GM12891 (cell line): ENCODE results near the gene ARV1.
"Not testable (repeated sequence)": the region's sequence is repeated elsewhere in the genome, so short reads cannot be mapped to it uniquely, and the experiment has no call there.

Experiments
- DNase-seq: peaks from one replicate; pipeline ENCODE4 v3.0.0; 2011; ENCODE audit warnings: low spot score; ENCODE audit not compliant: insufficient read length
- FAIRE-seq: peaks from 2 replicates; lab custom pipeline; 2011; peaks lifted over from hg19 to GRCh38; lab: Jason Lieb, UNC
- PAX5 ChIP-seq: IDR thresholded peaks from 2 replicates; pipeline ENCODE4 v1.6.1; 2011; ENCODE audit warnings: low read length, moderate library complexity, mild to moderate bottlenecking; ENCODE audit not compliant: insufficient read depth, severe bottlenecking
- POLR2A ChIP-seq: IDR thresholded peaks from 2 replicates; pipeline ENCODE4 v1.6.1; 2011; ENCODE audit warnings: low read depth, low read length, control low read depth
- POLR2AphosphoS5 ChIP-seq: IDR thresholded peaks from 2 replicates; pipeline ENCODE4 v1.6.1; 2011; ENCODE audit warnings: low read depth, low read length, control low read depth
- POU2F2 ChIP-seq: IDR thresholded peaks from 2 replicates; pipeline ENCODE4 v1.6.1; 2011; ENCODE audit warnings: low read depth, mild to moderate bottlenecking, control low read depth, low read length, moderate library complexity
- SPI1 ChIP-seq: IDR thresholded peaks from 2 replicates; pipeline ENCODE4 v1.6.1; 2011; ENCODE audit warnings: low read depth, low read length, control low read depth
- TAF1 ChIP-seq: IDR thresholded peaks from 2 replicates; pipeline ENCODE4 v1.6.1; 2011; ENCODE audit warnings: low read depth, low read length, control low read depth

The ARV1 gene

DNA sequence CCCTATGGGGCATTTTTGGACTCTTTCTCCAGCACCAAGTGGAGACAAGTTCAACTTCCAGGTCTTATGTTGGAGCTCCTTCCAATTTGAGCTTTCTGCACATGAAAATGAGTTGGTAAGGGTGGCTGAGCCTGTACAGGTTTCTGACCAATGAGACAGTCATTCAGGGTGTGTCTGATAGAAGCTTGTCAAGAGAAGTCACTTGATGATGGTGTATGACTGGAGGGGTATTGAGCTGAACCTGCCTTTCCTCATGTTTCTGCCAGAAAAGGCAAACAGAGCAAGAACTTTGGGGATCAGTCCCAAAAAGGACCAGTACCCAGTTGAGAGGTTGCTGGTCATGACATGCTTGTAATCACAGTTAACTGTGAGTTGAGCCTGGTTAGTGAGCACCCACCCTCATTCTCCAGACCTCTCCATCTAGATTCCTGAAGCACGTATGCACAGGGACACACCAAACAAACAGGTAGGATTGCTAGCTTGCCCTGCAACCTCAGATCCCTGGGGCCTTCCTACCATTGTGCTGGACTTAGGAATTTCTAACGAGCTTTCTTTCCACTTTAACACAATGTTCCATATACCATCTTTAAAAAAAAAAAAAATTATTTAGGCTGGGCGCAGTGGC is 34.6 kb downstream of the ARV1 start:
- no peak for DNase-seq
- FAIRE-seq: no peak
- TF ChIP-seq POLR2AphosphoS5: no peak
- TF ChIP-seq POU2F2: no peak
- no peak for TF ChIP-seq POLR2A
- no peak for TF ChIP-seq SPI1
- no peak for TF ChIP-seq PAX5
- no peak for TF ChIP-seq TAF1

DNA sequence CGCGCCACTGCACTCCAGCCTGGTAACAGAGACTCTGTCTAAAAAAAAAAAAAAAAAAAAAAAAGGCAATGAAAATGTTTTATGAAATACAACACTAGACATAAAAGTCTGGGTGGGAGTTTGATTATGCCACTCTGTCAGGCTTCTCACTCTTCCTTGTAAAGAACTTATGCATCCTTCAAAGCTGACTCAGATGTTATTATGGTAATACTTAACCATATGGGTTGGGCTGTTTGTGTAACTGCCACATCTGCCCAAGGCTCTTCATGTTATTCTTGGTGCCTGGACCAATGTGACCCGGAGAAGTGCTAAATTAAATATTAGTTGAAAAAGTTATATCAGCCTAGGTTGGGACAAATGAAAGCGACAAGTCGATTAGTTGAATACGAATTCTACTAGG is 37.3 kb downstream of the ARV1 start:
- TF ChIP-seq POLR2AphosphoS5: no peak
- TF ChIP-seq POLR2A: no peak
- no peak for TF ChIP-seq TAF1
- no peak for TF ChIP-seq SPI1
- TF ChIP-seq POU2F2: no peak
- no peak for TF ChIP-seq PAX5
- DNase-seq: no peak
- no peak for FAIRE-seq

- DNase-seq (no peak), FAIRE-seq (no peak)
- no peak for TF ChIP-seq POU2F2
- no peak for TF ChIP-seq POLR2AphosphoS5
- TF ChIP-seq PAX5: no peak
- TF ChIP-seq SPI1: no peak
- no peak for TF ChIP-seq TAF1
- no peak for TF ChIP-seq POLR2A
Measured at GRCh38 chr1:231016966-231017365, 38.1 kb downstream of the ARV1 start.

GRCh38 chr1:231019711-231020110 is 40.8 kb downstream of the ARV1 start:
- TF ChIP-seq SPI1: no peak
- no peak for TF ChIP-seq POU2F2
- TF ChIP-seq TAF1: no peak
- TF ChIP-seq PAX5: no peak
- TF ChIP-seq POLR2A: no peak
- TF ChIP-seq POLR2AphosphoS5: no peak
- no peak for DNase-seq
- FAIRE-seq: no peak

GRCh38 chr1:231020139-231020601 is 41.3 kb downstream of the ARV1 start:
- FAIRE-seq: no peak
- TF ChIP-seq POLR2A (no peak), SPI1 (no peak), POLR2AphosphoS5 (no peak), PAX5 (no peak), POU2F2 (no peak), TAF1 (no peak)
- DNase-seq: no peak

GRCh38 chr1:231020816-231021215 is 41.9 kb downstream of the ARV1 start:
- no peak for TF ChIP-seq TAF1
- no peak for TF ChIP-seq POLR2AphosphoS5
- no peak for TF ChIP-seq POLR2A
- no peak for TF ChIP-seq SPI1
- TF ChIP-seq POU2F2: no peak
- no peak for TF ChIP-seq PAX5
- DNase-seq: no peak
- FAIRE-seq: no peak

- FAIRE-seq: no peak
- DNase-seq: no peak
- TF ChIP-seq TAF1: no peak
Measured at GRCh38 chr1:231021540-231022031, 42.7 kb downstream of the ARV1 start.

DNA sequence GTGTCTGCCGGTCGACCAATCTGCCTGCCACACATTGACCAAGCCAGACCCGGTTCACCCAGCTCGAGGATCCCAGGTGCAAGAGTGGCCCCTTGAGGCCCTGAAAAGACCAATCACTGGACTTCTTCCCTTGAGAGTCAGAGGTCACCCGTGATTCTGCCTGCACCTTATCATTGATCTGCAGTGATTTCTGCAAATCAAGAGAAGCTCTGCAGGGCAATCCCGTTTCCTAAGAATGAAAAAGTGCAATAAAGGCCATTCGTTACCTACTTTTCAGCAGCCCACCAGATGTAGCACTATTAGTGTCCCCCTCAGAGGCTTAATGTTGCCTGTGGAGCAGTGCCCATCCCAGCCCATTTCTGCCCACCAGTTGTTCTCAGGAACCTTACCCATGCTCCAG is 43.6 kb downstream of the ARV1 start:
- not testable (repeated sequence) for DNase-seq

GRCh38 chr1:231023150-231023549 is 44.3 kb downstream of the ARV1 start:
- no peak for FAIRE-seq
- TF ChIP-seq SPI1 (no peak), POLR2A (no peak), PAX5 (no peak), TAF1 (no peak), POLR2AphosphoS5 (no peak), POU2F2 (no peak)
- no peak for DNase-seq

More for the DNA sequence above, 43.6 kb downstream of the ARV1 start:
- FAIRE-seq: not testable (repeated sequence)

DNA sequence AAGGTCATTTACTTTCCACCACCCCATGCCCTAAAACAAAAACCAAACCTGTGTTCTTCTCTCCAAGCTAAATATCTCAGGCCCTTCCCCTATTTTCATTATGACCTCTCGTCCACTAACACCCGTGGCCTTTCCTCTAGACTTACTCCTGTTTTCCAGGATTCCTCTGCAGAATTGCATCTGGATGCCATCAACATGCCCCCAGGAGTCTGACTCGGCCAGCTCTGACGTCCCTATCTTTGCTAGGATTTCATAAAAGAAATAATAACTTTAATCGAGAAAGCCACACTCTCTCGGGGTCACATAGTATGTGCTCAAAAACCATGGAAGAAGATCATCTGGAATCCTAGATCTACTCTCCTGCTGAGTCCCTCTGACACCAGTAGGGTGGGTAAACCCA is 47.7 kb downstream of the ARV1 start:
- TF ChIP-seq POLR2AphosphoS5 (no peak), POLR2A (no peak), SPI1 (no peak), PAX5 (no peak)
- DNase-seq (no peak), FAIRE-seq (no peak)
